ENCODE results near the gene NME2. TPM values are rescaled to one million over a fixed set of nuclear protein-coding genes. Genes with fewer than 3 reads are reported as not detected.

The NME2 gene
- total RNA-seq, 1 donor from 2014 or later, result 651 TPM

- Mint-ChIP-seq H3K4me3 (ENCODE audit: unreplicated experiment) (no peak overlapping the region), H3K27me3 (ENCODE audit: unreplicated experiment) (no peaks in the 10 kb centered on the region), H3K27ac (ENCODE audit: unreplicated experiment) (no peak overlapping the region), H3K9me3 (ENCODE audit: unreplicated experiment) (no peaks in the 10 kb centered on the region), H3K4me1 (ENCODE audit: unreplicated experiment) (peaks cover 2% of the 10 kb centered on the region), H3K36me3 (ENCODE audit: unreplicated experiment) (peaks cover 45% of the 10 kb centered on the region)
- DNase-seq (ENCODE audit: extremely low spot score, unreplicated experiment), result no peak
- TF ChIP-seq CTCF (IDR thresholded peaks at IDR 0.05), result no peak
Observed at GRCh38 chr17:51189628-51190027, 23.4 kb downstream of the NME2 start.

- peaks cover 41% of the 10 kb centered on the region for H3K36me3 Mint-ChIP-seq (ENCODE audit: unreplicated experiment)
- H3K27me3 Mint-ChIP-seq (ENCODE audit: unreplicated experiment), result no peaks in the 10 kb centered on the region
- TF ChIP-seq CTCF (IDR thresholded peaks at IDR 0.05), result no peak
- H3K4me1 Mint-ChIP-seq (ENCODE audit: unreplicated experiment), result peaks cover 2% of the 10 kb centered on the region
- no peak overlapping the region for H3K27ac Mint-ChIP-seq (ENCODE audit: unreplicated experiment)
- no peak for DNase-seq (ENCODE audit: extremely low spot score, unreplicated experiment)
- no peaks in the 10 kb centered on the region for H3K9me3 Mint-ChIP-seq (ENCODE audit: unreplicated experiment)
- no peak overlapping the region for H3K4me3 Mint-ChIP-seq (ENCODE audit: unreplicated experiment)
Observed at GRCh38 chr17:51191895-51192294, 25.7 kb downstream of the NME2 start.

- Mint-ChIP-seq H3K36me3 (ENCODE audit: unreplicated experiment) (peaks cover 36% of the 10 kb centered on the region), H3K27ac (ENCODE audit: unreplicated experiment) (no peak overlapping the region), H3K9me3 (ENCODE audit: unreplicated experiment) (no peaks in the 10 kb centered on the region), H3K4me1 (ENCODE audit: unreplicated experiment) (no peaks in the 10 kb centered on the region), H3K4me3 (ENCODE audit: unreplicated experiment) (no peak overlapping the region), H3K27me3 (ENCODE audit: unreplicated experiment) (no peaks in the 10 kb centered on the region)
- no peak for DNase-seq (ENCODE audit: extremely low spot score, unreplicated experiment)
- no peak for TF ChIP-seq CTCF (IDR thresholded peaks at IDR 0.05)
Observed at GRCh38 chr17:51197754-51198153, 31.5 kb downstream of the NME2 start.

- no peaks in the 10 kb centered on the region for H3K9me3 Mint-ChIP-seq (ENCODE audit: unreplicated experiment)
- H3K4me1 Mint-ChIP-seq (ENCODE audit: unreplicated experiment), result no peaks in the 10 kb centered on the region
- H3K27me3 Mint-ChIP-seq (ENCODE audit: unreplicated experiment), result no peaks in the 10 kb centered on the region
- DNase-seq (ENCODE audit: extremely low spot score, unreplicated experiment), result no peak
- no peak overlapping the region for H3K27ac Mint-ChIP-seq (ENCODE audit: unreplicated experiment)
- TF ChIP-seq CTCF (IDR thresholded peaks at IDR 0.05), result no peak
- H3K4me3 Mint-ChIP-seq (ENCODE audit: unreplicated experiment), result no peak overlapping the region
- peaks cover 34% of the 10 kb centered on the region for H3K36me3 Mint-ChIP-seq (ENCODE audit: unreplicated experiment)
Observed at GRCh38 chr17:51200295-51200694, 34.1 kb downstream of the NME2 start.

GRCh38 chr17:51200846-51201245 lies 34.6 kb downstream of the NME2 start:
- no peaks in the 10 kb centered on the region for H3K27me3 Mint-ChIP-seq (ENCODE audit: unreplicated experiment)
- TF ChIP-seq CTCF (IDR thresholded peaks at IDR 0.05), result no peak
- no peak overlapping the region for H3K27ac Mint-ChIP-seq (ENCODE audit: unreplicated experiment)
- no peaks in the 10 kb centered on the region for H3K4me1 Mint-ChIP-seq (ENCODE audit: unreplicated experiment)
- no peak overlapping the region for H3K4me3 Mint-ChIP-seq (ENCODE audit: unreplicated experiment)
- H3K9me3 Mint-ChIP-seq (ENCODE audit: unreplicated experiment), result no peaks in the 10 kb centered on the region
- no peak for DNase-seq (ENCODE audit: extremely low spot score, unreplicated experiment)
- H3K36me3 Mint-ChIP-seq (ENCODE audit: unreplicated experiment), result peaks cover 34% of the 10 kb centered on the region

All from osteocyte (in vitro differentiated cells).